22Rv1 (cell line): ENCODE measurements around the gene VRTN.

Experiments
- H3K27ac ChIP-seq: fragments of 450-650 bp; 2 replicates; pipeline ENCODE4 v1.5.1; 2017
- ZFX ChIP-seq: fragments of 450-650 bp; IDR thresholded peaks from 2 replicates; pipeline ENCODE4 v1.6.1; 2017; ENCODE audit warnings: antibody characterized with exemption, borderline replicate concordance
- TF ChIP-seq, protein P1 (sequence below): fragments of 450-650 bp; IDR thresholded peaks from 2 replicates; pipeline ENCODE4 v1.5.1; 2017; ENCODE audit warnings: mild to moderate bottlenecking

Gene VRTN

DNA sequence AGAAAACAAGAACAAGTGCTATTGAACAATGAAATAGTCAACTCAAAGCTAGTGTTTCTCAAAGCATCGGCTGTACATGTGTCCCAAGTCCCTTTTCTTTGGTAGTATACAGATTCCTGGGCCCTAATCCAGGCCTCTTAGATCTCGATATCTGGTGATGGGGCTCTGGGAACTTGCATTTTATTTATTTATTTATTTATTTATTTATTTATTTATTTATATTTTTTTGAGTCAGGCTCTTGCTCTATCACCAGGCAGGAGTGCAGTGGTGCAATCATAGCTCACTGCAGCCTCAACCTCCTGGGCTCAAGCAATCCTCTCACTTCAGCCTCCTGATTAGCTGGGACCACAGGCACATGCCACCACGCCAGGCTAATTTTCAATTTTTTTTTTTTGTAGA lies 60.6 kb downstream of the VRTN start:
- H3K27ac ChIP-seq = no peak overlapping the region
- TF ChIP-seq ZFX = no peak
- TF ChIP-seq, protein P1, sequence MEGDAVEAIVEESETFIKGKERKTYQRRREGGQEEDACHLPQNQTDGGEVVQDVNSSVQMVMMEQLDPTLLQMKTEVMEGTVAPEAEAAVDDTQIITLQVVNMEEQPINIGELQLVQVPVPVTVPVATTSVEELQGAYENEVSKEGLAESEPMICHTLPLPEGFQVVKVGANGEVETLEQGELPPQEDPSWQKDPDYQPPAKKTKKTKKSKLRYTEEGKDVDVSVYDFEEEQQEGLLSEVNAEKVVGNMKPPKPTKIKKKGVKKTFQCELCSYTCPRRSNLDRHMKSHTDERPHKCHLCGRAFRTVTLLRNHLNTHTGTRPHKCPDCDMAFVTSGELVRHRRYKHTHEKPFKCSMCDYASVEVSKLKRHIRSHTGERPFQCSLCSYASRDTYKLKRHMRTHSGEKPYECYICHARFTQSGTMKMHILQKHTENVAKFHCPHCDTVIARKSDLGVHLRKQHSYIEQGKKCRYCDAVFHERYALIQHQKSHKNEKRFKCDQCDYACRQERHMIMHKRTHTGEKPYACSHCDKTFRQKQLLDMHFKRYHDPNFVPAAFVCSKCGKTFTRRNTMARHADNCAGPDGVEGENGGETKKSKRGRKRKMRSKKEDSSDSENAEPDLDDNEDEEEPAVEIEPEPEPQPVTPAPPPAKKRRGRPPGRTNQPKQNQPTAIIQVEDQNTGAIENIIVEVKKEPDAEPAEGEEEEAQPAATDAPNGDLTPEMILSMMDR = no peak

DNA sequence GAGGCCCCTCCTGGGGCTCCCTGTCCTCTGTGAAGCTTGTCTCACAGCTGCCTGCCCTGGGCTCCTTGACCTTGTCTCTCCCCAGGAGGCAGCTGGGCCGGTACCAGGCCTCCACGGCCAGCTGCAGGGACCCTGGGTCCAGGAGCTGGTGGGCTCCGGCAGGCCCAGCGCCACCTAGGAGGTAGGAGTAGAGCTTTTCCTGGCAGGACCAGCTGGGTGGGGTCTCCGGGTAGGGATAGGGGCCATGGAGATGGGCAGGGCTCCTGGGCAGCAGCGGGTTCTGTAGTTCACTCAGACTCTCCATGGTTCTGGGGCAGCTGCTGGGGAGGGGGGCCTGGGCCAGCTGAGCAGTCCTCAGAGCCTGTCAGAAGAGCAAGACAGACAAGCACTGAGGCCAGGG lies 61.2 kb downstream of the VRTN start:
- no peak overlapping the region for H3K27ac ChIP-seq
- TF ChIP-seq, protein P1 = no peak
- no peak for TF ChIP-seq ZFX
